Activated CD4-positive, alpha-beta T cell treated with anti-CD3 and anti-CD28 coated beads for 24 hours (primary cell): ENCODE results near the gene ELMOD3.
A peak's percentile ranks its signal among the peaks of the same experiment; 100 is the strongest.
"Not testable (repeated sequence)": the region's sequence is repeated elsewhere in the genome, so short reads cannot be mapped to it uniquely, and the experiment has no call there.

Source experiments
- DNase-seq, 2 donors: peaks; one replicate each; pipeline ENCODE4 v3.0.0-alpha.2; 2020; ENCODE audit warnings: low read depth in 2 of 2

The ELMOD3 gene

GRCh38 chr2:85376291-85377065 is 21.9 kb downstream of the ELMOD3 start:
- no peak for DNase-seq

- DNase-seq = no peak
Observed at GRCh38 chr2:85377083-85377482, 22.5 kb downstream of the ELMOD3 start.

GRCh38 chr2:85378257-85378656 is 23.7 kb downstream of the ELMOD3 start:
- no peak for DNase-seq

- DNase-seq = no peak
Observed at GRCh38 chr2:85380048-85380447, 25.5 kb downstream of the ELMOD3 start.

GRCh38 chr2:85383151-85383550 is 28.6 kb downstream of the ELMOD3 start:
- not testable (repeated sequence) for DNase-seq

- no peak for DNase-seq
Observed at GRCh38 chr2:85383850-85384249, 29.3 kb downstream of the ELMOD3 start.

GRCh38 chr2:85385746-85386145 is 31.2 kb downstream of the ELMOD3 start:
- no peak for DNase-seq

- no peak for DNase-seq
Observed at GRCh38 chr2:85387754-85388153, 33.2 kb downstream of the ELMOD3 start.

- no peak for DNase-seq
Observed at GRCh38 chr2:85388878-85389538, 34.4 kb downstream of the ELMOD3 start.

- DNase-seq = peak; percentile 58 to 67
Observed at GRCh38 chr2:85390941-85391669, 36.5 kb downstream of the ELMOD3 start.

- DNase-seq = no peak
Observed at GRCh38 chr2:85393836-85394235, 39.3 kb downstream of the ELMOD3 start.

GRCh38 chr2:85394261-85394681 is 39.7 kb downstream of the ELMOD3 start:
- DNase-seq = no peak

- DNase-seq = no peak
Observed at GRCh38 chr2:85394976-85395375, 40.4 kb downstream of the ELMOD3 start.

GRCh38 chr2:85395912-85396475 is 41.4 kb downstream of the ELMOD3 start:
- DNase-seq = no peak

GRCh38 chr2:85396531-85397470 is 42.2 kb downstream of the ELMOD3 start:
- no peak for DNase-seq

GRCh38 chr2:85397925-85398331 is 43.4 kb downstream of the ELMOD3 start:
- no peak for DNase-seq

GRCh38 chr2:85398426-85399182 is 44.0 kb downstream of the ELMOD3 start:
- no peak for DNase-seq

- DNase-seq = no peak
Observed at GRCh38 chr2:85399183-85399455, 44.5 kb downstream of the ELMOD3 start.

GRCh38 chr2:85400023-85400422 is 45.5 kb downstream of the ELMOD3 start:
- DNase-seq = no peak

- DNase-seq = no peak
Observed at GRCh38 chr2:85400541-85401463, 46.2 kb downstream of the ELMOD3 start.
